Activated T-helper 1 cell treated with Interleukin-2 at 50 U/mL for 16 hours (primary cell): ENCODE measurements around the gene SYCE3.
"Not testable (repeated sequence)": the region's sequence is repeated elsewhere in the genome, so short reads cannot be mapped to it uniquely, and the experiment has no call there.

ENCODE experiments used
- DNase-seq: peaks from one replicate; pipeline ENCODE4 v3.0.0-alpha.2; 2020; ENCODE audit warnings: low read depth

SYCE3 gene

GRCh38 chr22:50562523-50563412 lies at the start of gene SYCE3:
TSS of gene SYCE3 (minus strand) at chr22:50562919. CDS start at chr22:50556405, 6,514 bp downstream.
- DNase-seq: peak; percentile 94

GRCh38 chr22:50612168-50612527 lies 49.4 kb upstream of the SYCE3 start:
- DNase-seq: no peak

- no peak for DNase-seq
These were observed 48.8 kb upstream of the SYCE3 start for GRCh38 chr22:50611341-50612060.

GRCh38 chr22:50610581-50610980 lies 47.9 kb upstream of the SYCE3 start:
- DNase-seq: no peak

GRCh38 chr22:50610041-50610451 lies 47.3 kb upstream of the SYCE3 start:
- no peak for DNase-seq

GRCh38 chr22:50609599-50609998 lies 46.9 kb upstream of the SYCE3 start:
- DNase-seq: no peak

GRCh38 chr22:50608996-50609395 lies 46.3 kb upstream of the SYCE3 start:
- no peak for DNase-seq

- DNase-seq: not testable (repeated sequence)
These were observed 45.5 kb upstream of the SYCE3 start for GRCh38 chr22:50608058-50608840.

- DNase-seq: no peak
These were observed 44.9 kb upstream of the SYCE3 start for GRCh38 chr22:50607659-50608020.

- DNase-seq: no peak
These were observed 44.4 kb upstream of the SYCE3 start for GRCh38 chr22:50606946-50607658.

GRCh38 chr22:50606165-50606945 lies 43.6 kb upstream of the SYCE3 start:
- DNase-seq: no peak

GRCh38 chr22:50605613-50606074 lies 42.9 kb upstream of the SYCE3 start:
- no peak for DNase-seq

GRCh38 chr22:50605002-50605612 lies 42.4 kb upstream of the SYCE3 start:
- DNase-seq: no peak

- no peak for DNase-seq
These were observed 41.7 kb upstream of the SYCE3 start for GRCh38 chr22:50604256-50605001.

GRCh38 chr22:50603511-50604255 lies 41.0 kb upstream of the SYCE3 start:
- no peak for DNase-seq

GRCh38 chr22:50602338-50602700 lies 39.6 kb upstream of the SYCE3 start:
- DNase-seq: no peak

GRCh38 chr22:50601669-50602337 lies 39.1 kb upstream of the SYCE3 start:
- DNase-seq: no peak

GRCh38 chr22:50600967-50601668 lies 38.4 kb upstream of the SYCE3 start:
- no peak for DNase-seq
